OCI-LY3 (cell line): ENCODE results near the gene SKIDA1.

Experiments used
- H2AFZ ChIP-seq: fragments of 200-600, 300-600 bp; shearing (Covaris generic); 2 replicates; pipeline ENCODE4 v1.6.0; 2014; ENCODE audit warnings: antibody characterized with exemption, low read depth, low read length
- H3K27ac ChIP-seq: fragments of 200-600, 300-600 bp; sonication (generic); 2 replicates; pipeline ENCODE4 v1.5.1; 2014; ENCODE audit warnings: mild to moderate bottlenecking, low read length, moderate library complexity, mixed read lengths
- H3K27me3 ChIP-seq: fragments of 200-600, 300-600 bp; sonication (generic); 2 replicates; pipeline ENCODE4 v1.6.1; 2014; ENCODE audit warnings: low read depth, low read length, mixed read lengths
- H3K36me3 ChIP-seq: fragments of 200-600, 300-600 bp; sonication (generic); replicated peaks from 2 replicates; pipeline ENCODE3; 2014; ENCODE audit warnings: low read depth, low read length, mixed read lengths
- H3K4me1 ChIP-seq: fragments of 300-600, 200-600 bp; sonication (generic); 2 replicates; pipeline ENCODE4 v1.6.1; 2014; ENCODE audit warnings: low read length, mixed read lengths
- H3K4me2 ChIP-seq: fragments of 200-600, 300-600 bp; sonication (generic); 2 replicates; pipeline ENCODE4 v1.6.1; 2014; ENCODE audit warnings: low read length, mixed read lengths
- H3K4me3 ChIP-seq: fragments of 300-600, 200-600 bp; sonication (generic); 2 replicates; pipeline ENCODE4 v1.5.1; 2014; ENCODE audit warnings: antibody characterized with exemption, mild to moderate bottlenecking, low read length, moderate library complexity
- H3K79me2 ChIP-seq: fragments of 300-600, 200-600 bp; shearing (Covaris generic); 2 replicates; pipeline ENCODE4 v1.6.1; 2014; ENCODE audit warnings: mild to moderate bottlenecking, low read length, mixed read lengths
- H3K9ac ChIP-seq: fragments of 300-600, 200-600 bp; shearing (Covaris generic); 2 replicates; pipeline ENCODE4 v1.6.0; 2014; ENCODE audit warnings: mild to moderate bottlenecking, low read length, moderate library complexity
- H3K9me3 ChIP-seq: fragments of 200-600, 300-600 bp; shearing (Covaris generic); 2 replicates; pipeline ENCODE4 v1.6.1; 2014; ENCODE audit warnings: low read length, mixed read lengths; ENCODE audit not compliant: insufficient read depth
- H4K20me1 ChIP-seq: fragments of 200-600, 300-600 bp; sonication (generic); 2 replicates; pipeline ENCODE4 v1.6.1; 2016; ENCODE audit warnings: low read length, mixed read lengths; ENCODE audit not compliant: insufficient read depth
- EZH2phosphoT487 ChIP-seq: fragments of 200-600 bp; shearing (Covaris generic); IDR thresholded peaks from 2 replicates; pipeline ENCODE4 v1.6.1; 2018; ENCODE audit warnings: antibody characterized with exemption, mixed run types, low read depth
- TF ChIP-seq, protein P1 (sequence below): fragments of 200-600, 300-600 bp; sonication (generic); IDR thresholded peaks from 2 replicates; pipeline ENCODE4 v1.5.1; 2014; ENCODE audit warnings: antibody characterized with exemption, low read length, low read depth

The SKIDA1 gene

DNA sequence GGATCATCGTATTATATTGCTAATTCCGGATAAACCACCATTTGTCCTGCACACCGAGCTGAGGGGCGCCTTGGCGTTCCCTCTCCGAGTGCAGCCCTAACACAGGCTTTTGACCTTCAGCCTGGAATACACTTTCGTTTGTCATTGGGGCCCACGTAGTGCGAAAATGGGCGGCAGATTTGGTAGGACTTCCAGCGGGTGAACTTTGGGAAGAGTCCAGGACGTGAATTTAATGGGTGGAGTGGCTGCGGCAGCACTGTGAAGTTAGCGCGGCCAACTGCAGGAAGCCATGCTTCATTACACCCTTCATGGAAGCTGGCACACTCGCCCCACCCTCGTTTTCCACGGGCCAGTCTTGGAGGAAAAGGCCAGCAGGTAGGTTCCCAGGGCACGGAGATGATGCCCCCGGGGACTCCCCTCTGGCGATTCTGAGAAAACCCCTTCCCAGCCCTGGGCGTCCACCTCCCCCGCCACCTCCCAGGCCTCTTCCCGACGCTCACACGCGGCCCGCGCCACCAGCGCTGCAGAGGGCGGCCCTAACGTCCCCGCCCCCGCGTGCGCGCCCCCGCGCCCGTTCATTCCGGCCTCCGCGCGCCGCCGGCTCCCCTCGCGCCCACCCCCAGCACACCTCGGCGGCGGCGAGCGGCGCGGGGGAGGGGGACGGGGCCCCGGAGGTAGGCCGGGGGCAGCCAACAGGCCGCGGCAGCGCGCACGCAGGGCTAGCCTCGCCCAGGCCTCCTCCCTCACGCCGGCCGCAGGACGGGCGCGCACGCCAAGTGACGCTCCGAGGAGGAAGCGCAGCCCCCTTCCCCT is 8.2 kb upstream of the SKIDA1 start, which contains the start of gene MLLT10:
MLLT10 (plus strand) TSS at position 766 of the 813 bp plus-strand sequence. CDS start 413 bp downstream, outside the sequence.
- peak within 1 kb of the TSS; percentile 91 for H3K9ac ChIP-seq
- peaks cover 8% of the 10 kb centered on the region for H3K27me3 ChIP-seq
- H3K36me3 ChIP-seq, result peaks cover 3% of the 10 kb centered on the region
- H3K4me1 ChIP-seq, result peaks cover 11% of the 10 kb centered on the region; the same call in 1 of the 2 replicates
- H3K9me3 ChIP-seq, result no peaks in the 10 kb centered on the region
- peaks cover 25% of the 10 kb centered on the region for H3K79me2 ChIP-seq
- H2AFZ ChIP-seq, result peak within 1 kb of the TSS; percentile 84
- peak within 1 kb of the TSS; percentile 93 for H3K4me2 ChIP-seq
- peak within 1 kb of the TSS; percentile 98 for H3K4me3 ChIP-seq
- peak within 1 kb of the TSS; percentile 62 for H3K27ac ChIP-seq
- TF ChIP-seq EZH2phosphoT487, result no peak
- TF ChIP-seq, protein P1, sequence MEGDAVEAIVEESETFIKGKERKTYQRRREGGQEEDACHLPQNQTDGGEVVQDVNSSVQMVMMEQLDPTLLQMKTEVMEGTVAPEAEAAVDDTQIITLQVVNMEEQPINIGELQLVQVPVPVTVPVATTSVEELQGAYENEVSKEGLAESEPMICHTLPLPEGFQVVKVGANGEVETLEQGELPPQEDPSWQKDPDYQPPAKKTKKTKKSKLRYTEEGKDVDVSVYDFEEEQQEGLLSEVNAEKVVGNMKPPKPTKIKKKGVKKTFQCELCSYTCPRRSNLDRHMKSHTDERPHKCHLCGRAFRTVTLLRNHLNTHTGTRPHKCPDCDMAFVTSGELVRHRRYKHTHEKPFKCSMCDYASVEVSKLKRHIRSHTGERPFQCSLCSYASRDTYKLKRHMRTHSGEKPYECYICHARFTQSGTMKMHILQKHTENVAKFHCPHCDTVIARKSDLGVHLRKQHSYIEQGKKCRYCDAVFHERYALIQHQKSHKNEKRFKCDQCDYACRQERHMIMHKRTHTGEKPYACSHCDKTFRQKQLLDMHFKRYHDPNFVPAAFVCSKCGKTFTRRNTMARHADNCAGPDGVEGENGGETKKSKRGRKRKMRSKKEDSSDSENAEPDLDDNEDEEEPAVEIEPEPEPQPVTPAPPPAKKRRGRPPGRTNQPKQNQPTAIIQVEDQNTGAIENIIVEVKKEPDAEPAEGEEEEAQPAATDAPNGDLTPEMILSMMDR, result no peak
- peaks cover 5% of the 10 kb centered on the region; the same call in 1 of the 2 replicates for H4K20me1 ChIP-seq

- Histone ChIP-seq H3K4me1 (peaks cover 12% of the 10 kb centered on the region; the same call in 1 of the 2 replicates), H4K20me1 (peaks cover 5% of the 10 kb centered on the region; the same call in 1 of the 2 replicates), H3K4me3 (peak overlapping the region; percentile 98), H3K36me3 (no peaks in the 10 kb centered on the region), H2AFZ (peak overlapping the region; percentile 84; the same call in 1 of the 2 replicates), H3K4me2 (peak overlapping the region; percentile 93), H3K9me3 (no peaks in the 10 kb centered on the region), H3K27ac (peak overlapping the region; percentile 62), H3K9ac (peak overlapping the region; percentile 91), H3K27me3 (peaks cover 16% of the 10 kb centered on the region), H3K79me2 (peaks cover 25% of the 10 kb centered on the region)
- no peak for TF ChIP-seq EZH2phosphoT487
- TF ChIP-seq, protein P1, result no peak
These were observed 7.4 kb upstream of the SKIDA1 start for GRCh38 chr10:21532694-21533466.

DNA sequence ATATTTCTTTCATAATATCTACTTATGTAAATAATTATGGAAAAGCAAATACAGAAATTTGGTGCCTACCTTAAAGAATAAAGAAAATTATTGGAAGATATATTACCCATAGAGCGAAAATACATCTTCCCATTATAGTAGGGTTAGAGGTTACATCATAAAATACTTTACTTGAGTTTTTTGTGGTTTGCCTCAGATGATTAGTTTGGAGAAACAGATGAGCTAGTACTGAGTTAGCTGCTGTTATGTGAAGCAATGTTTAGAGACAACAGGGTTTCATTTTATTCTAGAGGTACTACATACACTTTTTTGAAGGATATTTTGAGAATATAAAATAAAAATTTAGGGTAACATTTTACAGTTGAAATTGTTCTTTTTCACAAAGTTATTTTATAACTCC is 5.7 kb upstream of the SKIDA1 start:
- H2AFZ ChIP-seq, result no peak overlapping the region
- peaks cover 16% of the 10 kb centered on the region for H3K79me2 ChIP-seq
- no peak overlapping the region for H3K4me3 ChIP-seq
- H3K4me2 ChIP-seq, result no peak overlapping the region
- no peaks in the 10 kb centered on the region for H3K36me3 ChIP-seq
- H3K4me1 ChIP-seq, result peaks cover 16% of the 10 kb centered on the region; the same call in 1 of the 2 replicates
- H3K27me3 ChIP-seq, result peaks cover 22% of the 10 kb centered on the region
- no peak overlapping the region for H3K27ac ChIP-seq
- H3K9ac ChIP-seq, result no peak overlapping the region
- peaks cover 5% of the 10 kb centered on the region; the same call in 1 of the 2 replicates for H4K20me1 ChIP-seq
- no peaks in the 10 kb centered on the region for H3K9me3 ChIP-seq
- no peak for TF ChIP-seq EZH2phosphoT487
- TF ChIP-seq, protein P1, result no peak
